ENCODE data around the gene ELFN2. TPM values are rescaled to one million over a fixed set of nuclear protein-coding genes. Genes with fewer than 3 reads are reported as not detected.

ELFN2 gene
- total RNA-seq, 2 experiments from 2014 or later: 0.19 to 0.25 TPM

- H3K4me3 Mint-ChIP-seq: no peak overlapping the region
- no peaks in the 10 kb centered on the region for H3K27me3 Mint-ChIP-seq
- no peak for DNase-seq
- no peaks in the 10 kb centered on the region for H3K9me3 Mint-ChIP-seq (ENCODE audit: low read depth)
- H3K4me1 Mint-ChIP-seq: peaks cover 8% of the 10 kb centered on the region
- no peak overlapping the region for H3K27ac Mint-ChIP-seq
- POLR2A ChIA-PET: interaction anchor here (0.6 kb wide), 1 partner anchor 273 kb away, joined by 4 read pairs; no protein-coding TSS in a partner anchor
- CTCF ChIA-PET: interaction anchor here (0.6 to 0.8 kb wide), 2 partner anchors 120 to 672 kb away, joined by 3 read pairs; no protein-coding TSS in a partner anchor
- H3K36me3 Mint-ChIP-seq (ENCODE audit: low read depth): no peaks in the 10 kb centered on the region
- intact Hi-C loops (cut with DNase I, micrococcal nuclease): no loop called here
- no peak for ATAC-seq
These were observed 26.4 kb upstream of the ELFN2 start for GRCh38 chr22:37453696-37454095.

- no peaks in the 10 kb centered on the region for H3K27me3 Mint-ChIP-seq
- H3K27ac Mint-ChIP-seq: no peak overlapping the region
- H3K4me3 Mint-ChIP-seq: no peak overlapping the region
- peaks cover 8% of the 10 kb centered on the region for H3K4me1 Mint-ChIP-seq
- H3K9me3 Mint-ChIP-seq (ENCODE audit: low read depth): no peaks in the 10 kb centered on the region
- ChIA-PET POLR2A (no interaction called here), CTCF (no interaction called here)
- intact Hi-C loops (cut with DNase I, micrococcal nuclease): no loop called here
- ATAC-seq (no peak), DNase-seq (no peak)
- H3K36me3 Mint-ChIP-seq (ENCODE audit: low read depth): no peaks in the 10 kb centered on the region
These were observed 23.9 kb upstream of the ELFN2 start for GRCh38 chr22:37451218-37451617.

GRCh38 chr22:37449331-37450001, 22.2 kb upstream of the ELFN2 start:
- no peaks in the 10 kb centered on the region for H3K36me3 Mint-ChIP-seq (ENCODE audit: low read depth)
- H3K4me1 Mint-ChIP-seq: peaks cover 6% of the 10 kb centered on the region
- H3K4me3 Mint-ChIP-seq: no peak overlapping the region
- H3K27ac Mint-ChIP-seq: no peak overlapping the region
- DNase-seq (no peak), ATAC-seq (no peak)
- intact Hi-C loops (cut with DNase I, micrococcal nuclease): no loop called here
- ChIA-PET CTCF (interaction anchor here (0.8 to 1.1 kb wide), 3 partner anchors 9 to 102 kb away, joined by 3 to 6 read pairs (median 3); no protein-coding TSS in a partner anchor), POLR2A (no interaction called here)
- no peaks in the 10 kb centered on the region for H3K9me3 Mint-ChIP-seq (ENCODE audit: low read depth)
- H3K27me3 Mint-ChIP-seq: no peaks in the 10 kb centered on the region

- intact Hi-C loops (cut with DNase I, micrococcal nuclease): no loop called here
- POLR2A ChIA-PET: no interaction called here
- H3K4me1 Mint-ChIP-seq: peaks cover 8% of the 10 kb centered on the region
- DNase-seq (no peak), ATAC-seq (no peak)
- no peak overlapping the region for H3K4me3 Mint-ChIP-seq
- H3K36me3 Mint-ChIP-seq (ENCODE audit: low read depth): no peaks in the 10 kb centered on the region
- no peaks in the 10 kb centered on the region for H3K27me3 Mint-ChIP-seq
- H3K27ac Mint-ChIP-seq: no peak overlapping the region
- H3K9me3 Mint-ChIP-seq (ENCODE audit: low read depth): no peaks in the 10 kb centered on the region
- CTCF ChIA-PET: interaction anchor here (0.8 to 1.1 kb wide), 2 partner anchors 9 to 20 kb away, joined by 3 to 6 read pairs; no protein-coding TSS in a partner anchor
These were observed 21.3 kb upstream of the ELFN2 start for GRCh38 chr22:37448516-37449127.

GRCh38 chr22:37445501-37445900, 18.2 kb upstream of the ELFN2 start:
- ChIA-PET CTCF (interaction anchor here (1.6 kb wide), 1 partner anchor 13 kb away, joined by 3 read pairs; no protein-coding TSS in a partner anchor), POLR2A (no interaction called here)
- no peak for DNase-seq
- intact Hi-C loops (cut with DNase I, micrococcal nuclease): no loop called here
- Mint-ChIP-seq H3K4me1 (peaks cover 16% of the 10 kb centered on the region), H3K27me3 (peaks cover 3% of the 10 kb centered on the region), H3K4me3 (no peak overlapping the region), H3K9me3 (ENCODE audit: low read depth) (peaks cover 2% of the 10 kb centered on the region), H3K27ac (no peak overlapping the region), H3K36me3 (ENCODE audit: low read depth) (peaks cover 3% of the 10 kb centered on the region)
- ATAC-seq: no peak

GRCh38 chr22:37443977-37444376, 16.7 kb upstream of the ELFN2 start:
- ChIA-PET CTCF (interaction anchor here (0.6 to 1.6 kb wide), 5 partner anchors 15 to 184 kb away, joined by 3 to 4 read pairs (median 3); partner anchors contain the start of gene MFNG), POLR2A (interaction anchor here (0.6 to 0.8 kb wide), 2 partner anchors 449 to 1638 kb away, joined by 3 read pairs; no protein-coding TSS in a partner anchor)
- Mint-ChIP-seq H3K36me3 (ENCODE audit: low read depth) (peaks cover 4% of the 10 kb centered on the region), H3K4me1 (peaks cover 11% of the 10 kb centered on the region), H3K27ac (no peak overlapping the region), H3K4me3 (no peak overlapping the region), H3K9me3 (ENCODE audit: low read depth) (peaks cover 2% of the 10 kb centered on the region), H3K27me3 (peaks cover 3% of the 10 kb centered on the region)
- ATAC-seq (peak; percentile 65), DNase-seq (no peak)
- intact Hi-C loops (cut with DNase I, micrococcal nuclease): no loop called here

- Mint-ChIP-seq H3K9me3 (ENCODE audit: low read depth) (peaks cover 2% of the 10 kb centered on the region), H3K4me1 (peaks cover 11% of the 10 kb centered on the region), H3K27ac (no peak overlapping the region), H3K36me3 (ENCODE audit: low read depth) (peaks cover 4% of the 10 kb centered on the region), H3K4me3 (no peak overlapping the region), H3K27me3 (peaks cover 3% of the 10 kb centered on the region)
- DNase-seq (no peak), ATAC-seq (no peak)
- CTCF ChIA-PET: interaction anchor here (1.6 kb wide), 1 partner anchor 14 kb away, joined by 7 read pairs; no protein-coding TSS in a partner anchor
- POLR2A ChIA-PET: no interaction called here
- intact Hi-C loops (cut with DNase I, micrococcal nuclease): no loop called here
These were observed 15.8 kb upstream of the ELFN2 start for GRCh38 chr22:37443086-37443485.

GRCh38 chr22:37442537-37442936, 15.3 kb upstream of the ELFN2 start:
- ATAC-seq (peak; percentile 79), DNase-seq (no peak)
- Mint-ChIP-seq H3K27me3 (peaks cover 3% of the 10 kb centered on the region), H3K36me3 (ENCODE audit: low read depth) (peaks cover 4% of the 10 kb centered on the region), H3K4me1 (peaks cover 11% of the 10 kb centered on the region), H3K27ac (no peak overlapping the region), H3K4me3 (no peak overlapping the region), H3K9me3 (ENCODE audit: low read depth) (peaks cover 2% of the 10 kb centered on the region)
- intact Hi-C loops (cut with DNase I, micrococcal nuclease): no loop called here
- POLR2A ChIA-PET: no interaction called here
- CTCF ChIA-PET: interaction anchor here (0.8 to 1.6 kb wide), 2 partner anchors 13 kb away, joined by 4 to 7 read pairs; no protein-coding TSS in a partner anchor

GRCh38 chr22:37442135-37442534, 14.9 kb upstream of the ELFN2 start:
- Mint-ChIP-seq H3K27ac (no peak overlapping the region), H3K4me1 (peaks cover 11% of the 10 kb centered on the region), H3K27me3 (peaks cover 3% of the 10 kb centered on the region), H3K4me3 (no peak overlapping the region), H3K36me3 (ENCODE audit: low read depth) (peaks cover 4% of the 10 kb centered on the region), H3K9me3 (ENCODE audit: low read depth) (peaks cover 2% of the 10 kb centered on the region)
- intact Hi-C loops (cut with DNase I, micrococcal nuclease): no loop called here
- DNase-seq: no peak
- ChIA-PET CTCF (interaction anchor here (0.7 to 1.6 kb wide), 3 partner anchors 13 to 147 kb away, joined by 3 to 7 read pairs (median 4); no protein-coding TSS in a partner anchor), POLR2A (no interaction called here)
- no peak for ATAC-seq

GRCh38 chr22:37440875-37441274, 13.6 kb upstream of the ELFN2 start:
- Mint-ChIP-seq H3K4me3 (no peak overlapping the region), H3K4me1 (peaks cover 11% of the 10 kb centered on the region), H3K27me3 (peaks cover 3% of the 10 kb centered on the region), H3K27ac (no peak overlapping the region), H3K9me3 (ENCODE audit: low read depth) (peaks cover 2% of the 10 kb centered on the region), H3K36me3 (ENCODE audit: low read depth) (peaks cover 4% of the 10 kb centered on the region)
- intact Hi-C loops (cut with DNase I, micrococcal nuclease): no loop called here
- no peak for DNase-seq
- ATAC-seq: no peak
- POLR2A ChIA-PET: no interaction called here
- CTCF ChIA-PET: interaction anchor here (0.9 kb wide), 1 partner anchor 17 kb away, joined by 3 read pairs; no protein-coding TSS in a partner anchor

- CTCF ChIA-PET: interaction anchor here (0.7 to 1.2 kb wide), 2 partner anchors 22 to 240 kb away, joined by 3 read pairs; no protein-coding TSS in a partner anchor
- H3K27ac Mint-ChIP-seq: no peak overlapping the region
- H3K4me1 Mint-ChIP-seq: peaks cover 11% of the 10 kb centered on the region
- peaks cover 4% of the 10 kb centered on the region for H3K36me3 Mint-ChIP-seq (ENCODE audit: low read depth)
- no peak for ATAC-seq
- POLR2A ChIA-PET: no interaction called here
- H3K9me3 Mint-ChIP-seq (ENCODE audit: low read depth): peaks cover 2% of the 10 kb centered on the region
- H3K27me3 Mint-ChIP-seq: peaks cover 3% of the 10 kb centered on the region
- DNase-seq: no peak
- H3K4me3 Mint-ChIP-seq: no peak overlapping the region
- intact Hi-C loops (cut with DNase I, micrococcal nuclease): no loop called here
These were observed 12.1 kb upstream of the ELFN2 start for GRCh38 chr22:37439347-37439746.
